ENCODE measurements around the gene TMEM25.
"Not testable (repeated sequence)": the region's sequence is repeated elsewhere in the genome, so short reads cannot be mapped to it uniquely, and the experiment has no call there.

TMEM25 gene

GRCh38 chr11:118530683-118531596, at the start of gene TMEM25:
TMEM25 (plus strand) TSS chr11:118531192; CDS start chr11:118531802, 610 bp downstream.
- DNase-seq (ENCODE audit: low read depth): peak; percentile 39

GRCh38 chr11:118481238-118481637, 49.8 kb upstream of the TMEM25 start:
- DNase-seq (ENCODE audit: low read depth): not testable (repeated sequence)

GRCh38 chr11:118484405-118484804, 46.6 kb upstream of the TMEM25 start:
- no peak for DNase-seq (ENCODE audit: low read depth)

- no peak for DNase-seq (ENCODE audit: low read depth)
Observed at GRCh38 chr11:118485273-118485672, 45.7 kb upstream of the TMEM25 start.

GRCh38 chr11:118488480-118489109, 42.4 kb upstream of the TMEM25 start:
- peak; percentile 57 for DNase-seq (ENCODE audit: low read depth)

GRCh38 chr11:118491041-118491440, 40.0 kb upstream of the TMEM25 start:
- DNase-seq (ENCODE audit: low read depth): no peak

- no peak for DNase-seq (ENCODE audit: low read depth)
Observed at GRCh38 chr11:118497831-118498230, 33.2 kb upstream of the TMEM25 start.

- no peak for DNase-seq (ENCODE audit: low read depth)
Observed at GRCh38 chr11:118503216-118503615, 27.8 kb upstream of the TMEM25 start.

GRCh38 chr11:118511601-118512000, 19.4 kb upstream of the TMEM25 start:
- no peak for DNase-seq (ENCODE audit: low read depth)

GRCh38 chr11:118514103-118514502, 16.9 kb upstream of the TMEM25 start:
- no peak for DNase-seq (ENCODE audit: low read depth)

- DNase-seq (ENCODE audit: low read depth): no peak
Observed at GRCh38 chr11:118519549-118519948, 11.4 kb upstream of the TMEM25 start.

GRCh38 chr11:118521892-118522311, 9.1 kb upstream of the TMEM25 start:
- DNase-seq (ENCODE audit: low read depth): no peak

- DNase-seq (ENCODE audit: low read depth): no peak
Observed at GRCh38 chr11:118522571-118523072, 8.4 kb upstream of the TMEM25 start.

GRCh38 chr11:118524356-118524755, 6.6 kb upstream of the TMEM25 start:
- no peak for DNase-seq (ENCODE audit: low read depth)

GRCh38 chr11:118524757-118525470, 6.1 kb upstream of the TMEM25 start:
- DNase-seq (ENCODE audit: low read depth): no peak

- no peak for DNase-seq (ENCODE audit: low read depth)
Observed at GRCh38 chr11:118526688-118527087, 4.3 kb upstream of the TMEM25 start.

GRCh38 chr11:118527109-118527508, 3.9 kb upstream of the TMEM25 start, which contains the start of gene TTC36:
TTC36 (plus strand) TSS chr11:118527474; CDS start chr11:118527495, 21 bp downstream.
- no peak for DNase-seq (ENCODE audit: low read depth)

- no peak for DNase-seq (ENCODE audit: low read depth)
Observed at GRCh38 chr11:118528511-118528910, 2.5 kb upstream of the TMEM25 start.

GRCh38 chr11:118529584-118530175, 1.3 kb upstream of the TMEM25 start:
- DNase-seq (ENCODE audit: low read depth): no peak

GRCh38 chr11:118530180-118530682, 761 bp upstream of the TMEM25 start:
- DNase-seq (ENCODE audit: low read depth): no peak

- DNase-seq (ENCODE audit: low read depth): no peak
Observed at GRCh38 chr11:118531597-118532084, 649 bp downstream of the TMEM25 start.
